K562 (cell line): ENCODE results near the gene LONP1. TPM values are rescaled to one million over a fixed set of nuclear protein-coding genes. Genes with fewer than 3 reads are reported as not detected.
A peak's percentile ranks its signal among the peaks of the same experiment; 100 is the strongest.

Experiments used
- ARNT ChIP-seq, 2 experiments: fragments of 450-650 bp; IDR thresholded peaks; 2 replicates each; pipeline ENCODE4 v1.6.1; 2016; ENCODE audit warnings: mild to moderate bottlenecking in 1 of 2
- BRCA1 ChIP-seq, 2 experiments: fragments of 450-650 bp in 1 of 2; sonication (generic) in 1 of 2; formaldehyde crosslinking in 1 of 2; IDR thresholded peaks; 2 replicates each; pipeline versions ENCODE4 v1.5.0 to v1.6.1; 2017 to 2020; ENCODE audit warnings: mild to moderate bottlenecking in 1 of 2, missing genetic modification reagents in 1 of 2
- CTBP1 ChIP-seq: fragments of 450-650 bp; IDR thresholded peaks from 2 replicates; pipeline ENCODE4 v1.6.1; 2016; ENCODE audit warnings: borderline replicate concordance
- GTF2A2 ChIP-seq: IDR thresholded peaks from 2 replicates; pipeline ENCODE4 v1.6.1; 2016; ENCODE audit warnings: mild to moderate bottlenecking, missing genetic modification characterization, missing compliant biosample characterization
- HCFC1 ChIP-seq: IDR thresholded peaks from 2 replicates; pipeline ENCODE4 v1.6.1; 2012; ENCODE audit warnings: low read depth, low read length, improper control_type of control experiment
- IFI16 ChIP-seq: fragments of 250-450 bp; sonication (Bioruptor Pico); IDR thresholded peaks from 2 replicates; pipeline ENCODE4 v2.1.2; 2022; ENCODE audit warnings: mild to moderate bottlenecking, inconsistent platforms
- KDM2B ChIP-seq: fragments of 250-450 bp; sonication (Bioruptor Pico); IDR thresholded peaks from 2 replicates; pipeline ENCODE4 v1.8.0; 2021; ENCODE audit warnings: mild to moderate bottlenecking, moderate library complexity
- MTF1 ChIP-seq: fragments of 250-450 bp; sonication (Bioruptor Pico); IDR thresholded peaks from 2 replicates; pipeline ENCODE4 v1.9.0; 2021; ENCODE audit warnings: moderate library complexity, mild to moderate bottlenecking, inconsistent platforms, borderline replicate concordance
- MYC ChIP-seq, 2 experiments: fragments of 250-450 bp in 1 of 2; sonication (Bioruptor Pico) in 1 of 2; IDR thresholded peaks; 2 replicates each; pipeline versions ENCODE4 v1.5.1 to v1.6.1; 2012 to 2021; ENCODE audit warnings: low read depth in 2 of 2, borderline replicate concordance in 1 of 2, improper control_type of control experiment in 1 of 2, low read length in 1 of 2, mild to moderate bottlenecking in 1 of 2, moderate library complexity in 1 of 2
- RBM22 ChIP-seq: fragments of 200-400 bp; formaldehyde crosslinking; IDR thresholded peaks from 2 replicates; pipeline ENCODE4 v1.6.1; 2018; ENCODE audit warnings: low read length, low read depth; ENCODE audit not compliant: poor library complexity, severe bottlenecking
- ZFP1 ChIP-seq: fragments of 450-650 bp; formaldehyde crosslinking; IDR thresholded peaks from 2 replicates; pipeline ENCODE4 v1.4.0; 2020; ENCODE audit warnings: mild to moderate bottlenecking, mixed read lengths
- ZNF224 ChIP-seq: sonication (generic); formaldehyde crosslinking; IDR thresholded peaks from 2 replicates; pipeline ENCODE4 v1.8.0; 2022; ENCODE audit warnings: mild to moderate bottlenecking, missing genetic modification reagents
- ZNF311 ChIP-seq: fragments of 250-450 bp; sonication (Bioruptor Pico); IDR thresholded peaks from 2 replicates; pipeline ENCODE4 v1.4.0; 2020; ENCODE audit warnings: mild to moderate bottlenecking, moderate library complexity
- ZNF316 ChIP-seq: fragments of 450-650 bp; IDR thresholded peaks from 2 replicates; pipeline ENCODE4 v1.6.1; 2016
- ZNF436 ChIP-seq: fragments of 250-450, 450-650 bp; sonication (Bioruptor Pico); formaldehyde crosslinking; IDR thresholded peaks from 2 replicates; pipeline ENCODE4 v1.7.0; 2020; ENCODE audit warnings: mild to moderate bottlenecking
- polyA plus RNA-seq, 8 experiments: library from polyadenylated mRNA; depleted of rRNA in 4 of 8; stranded (reverse) in 5 of 8; unstranded in 3 of 8; fragments of >200 nt; fragmentation: Nextera tagmentation in 2 of 8; fragmentation: Illumina TruSeq in 1 of 8; extraction: Ambion mirVana in 2 of 8; extraction: Trizol in 1 of 8; gene quantifications; 2 replicates each; pipeline versions ENCODE4 v1.2.1 to v1.2.3, GENCODE V29; 2011 to 2014; ENCODE audit warnings: inconsistent platforms in 1 of 8, missing spikeins in 1 of 8
- total RNA-seq, 7 experiments: library from RNA; depleted of rRNA in 6 of 7; stranded (reverse); fragments of >200 nt in 6 of 7; fragmentation: Illumina TruSeq in 2 of 7; extraction: Trizol in 2 of 7; gene quantifications; 2 replicates each; pipeline versions ENCODE4 v1.2.1 to v1.2.3, GENCODE V29; 2011 to 2021; ENCODE audit warnings: low replicate concordance in 1 of 7
- TF ChIP-seq, protein P1 (sequence below): IDR thresholded peaks from 2 replicates; pipeline ENCODE4 v1.6.1; 2011; ENCODE audit not compliant: insufficient read length; ENCODE audit errors: extremely low read depth
- TF ChIP-seq, protein P2 (sequence below): sonication (generic); formaldehyde crosslinking; IDR thresholded peaks from 2 replicates; pipeline ENCODE4 v1.8.1; 2023; ENCODE audit warnings: mild to moderate bottlenecking, missing genetic modification reagents
- TF ChIP-seq, protein P3 (sequence below): IDR thresholded peaks from 3 replicates; pipeline ENCODE4 v1.6.1; 2011; ENCODE audit warnings: borderline replicate concordance, mild to moderate bottlenecking, moderate library complexity; ENCODE audit not compliant: insufficient read length; ENCODE audit errors: extremely low read depth
- TF ChIP-seq, protein P4 (sequence below), 2 experiments: fragments of 450-650 bp in 1 of 2; sonication (generic) in 1 of 2; formaldehyde crosslinking; conservative IDR thresholded peaks; 2 replicates each; pipeline versions ENCODE4 v1.4.0 to v1.8.1; 2020 to 2022; ENCODE audit warnings: mild to moderate bottlenecking in 1 of 2, missing genetic modification reagents in 1 of 2

The LONP1 gene
- total and polyA plus RNA-seq, 9 of the 15 experiments (the other 6 are each of a cell fraction or from before 2014, with no cell fraction given): 1.1 to 238 (median 84.5) TPM

DNA sequence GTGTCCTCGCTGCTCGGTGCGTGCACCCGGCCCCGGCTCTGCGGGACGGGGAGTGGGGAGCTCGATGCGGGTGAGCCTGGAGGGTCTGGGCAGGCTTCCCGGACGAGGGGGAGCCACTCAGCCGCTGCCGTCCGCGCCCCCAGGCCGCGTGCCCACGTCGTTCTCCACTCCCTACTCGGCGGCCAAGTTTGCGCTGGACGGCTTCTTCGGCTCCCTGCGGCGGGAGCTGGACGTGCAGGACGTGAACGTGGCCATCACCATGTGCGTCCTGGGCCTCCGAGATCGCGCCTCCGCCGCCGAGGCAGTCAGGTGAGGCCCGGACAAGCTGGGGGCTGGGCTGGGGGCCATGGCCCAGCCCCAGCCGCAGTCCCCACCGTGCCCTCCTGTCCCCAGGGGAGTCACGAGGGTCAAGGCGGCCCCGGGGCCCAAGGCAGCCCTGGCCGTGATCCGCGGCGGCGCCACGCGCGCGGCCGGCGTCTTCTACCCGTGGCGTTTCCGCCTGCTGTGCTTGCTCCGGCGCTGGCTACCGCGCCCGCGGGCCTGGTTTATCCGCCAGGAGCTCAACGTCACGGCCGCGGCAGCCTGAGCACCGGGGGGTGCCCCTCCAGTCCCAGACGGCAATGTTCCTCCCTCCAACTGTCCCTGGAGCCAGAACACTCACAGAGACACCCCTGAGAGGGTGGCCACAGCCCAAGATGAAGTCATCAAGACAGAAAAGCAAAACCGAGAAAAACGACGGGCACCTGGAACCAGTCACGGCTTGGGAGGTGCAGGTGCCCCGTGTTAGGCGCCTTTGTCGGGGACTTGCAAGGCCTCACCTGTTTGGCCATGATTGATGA, 32.4 kb downstream of the LONP1 start (continued):
- TF ChIP-seq KDM2B (CRISPR knock-in tag) (no peak), ZFP1 (CRISPR knock-in tag) (no peak), HCFC1 (no peak), MTF1 (CRISPR knock-in tag) (no peak), BRCA1 (IDR thresholded peaks at IDR 0.05) (no peak), BRCA1 (CRISPR knock-in tag; IDR thresholded peaks at IDR 0.05) (no peak), RBM22 (no peak), IFI16 (CRISPR knock-in tag) (no peak), GTF2A2 (no peak), ZNF311 (no peak), ZNF224 (CRISPR knock-in tag) (no peak), CTBP1 (no peak), MYC (IDR thresholded peaks at IDR 0.05; ENCODE audit: low read depth, low read length) (no peak), MYC (CRISPR knock-in tag; IDR thresholded peaks at IDR 0.05; ENCODE audit: borderline replicate concordance, low read depth) (no peak), ARNT (IDR thresholded peaks at IDR 0.05) (no peak), ZNF436 (0 out of 2 replicates have a peak, but pooled peaks have one; percentile 30), ZNF316 (no peak)
- TF ChIP-seq, protein P1, sequence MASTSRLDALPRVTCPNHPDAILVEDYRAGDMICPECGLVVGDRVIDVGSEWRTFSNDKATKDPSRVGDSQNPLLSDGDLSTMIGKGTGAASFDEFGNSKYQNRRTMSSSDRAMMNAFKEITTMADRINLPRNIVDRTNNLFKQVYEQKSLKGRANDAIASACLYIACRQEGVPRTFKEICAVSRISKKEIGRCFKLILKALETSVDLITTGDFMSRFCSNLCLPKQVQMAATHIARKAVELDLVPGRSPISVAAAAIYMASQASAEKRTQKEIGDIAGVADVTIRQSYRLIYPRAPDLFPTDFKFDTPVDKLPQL: no peak
- TF ChIP-seq, protein P2, sequence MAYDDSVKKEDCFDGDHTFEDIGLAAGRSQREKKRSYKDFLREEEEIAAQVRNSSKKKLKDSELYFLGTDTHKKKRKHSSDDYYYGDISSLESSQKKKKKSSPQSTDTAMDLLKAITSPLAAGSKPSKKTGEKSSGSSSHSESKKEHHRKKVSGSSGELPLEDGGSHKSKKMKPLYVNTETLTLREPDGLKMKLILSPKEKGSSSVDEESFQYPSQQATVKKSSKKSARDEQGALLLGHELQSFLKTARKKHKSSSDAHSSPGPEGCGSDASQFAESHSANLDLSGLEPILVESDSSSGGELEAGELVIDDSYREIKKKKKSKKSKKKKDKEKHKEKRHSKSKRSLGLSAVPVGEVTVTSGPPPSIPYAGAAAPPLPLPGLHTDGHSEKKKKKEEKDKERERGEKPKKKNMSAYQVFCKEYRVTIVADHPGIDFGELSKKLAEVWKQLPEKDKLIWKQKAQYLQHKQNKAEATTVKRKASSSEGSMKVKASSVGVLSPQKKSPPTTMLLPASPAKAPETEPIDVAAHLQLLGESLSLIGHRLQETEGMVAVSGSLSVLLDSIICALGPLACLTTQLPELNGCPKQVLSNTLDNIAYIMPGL (CRISPR knock-in tag): no peak
- TF ChIP-seq, protein P3, sequence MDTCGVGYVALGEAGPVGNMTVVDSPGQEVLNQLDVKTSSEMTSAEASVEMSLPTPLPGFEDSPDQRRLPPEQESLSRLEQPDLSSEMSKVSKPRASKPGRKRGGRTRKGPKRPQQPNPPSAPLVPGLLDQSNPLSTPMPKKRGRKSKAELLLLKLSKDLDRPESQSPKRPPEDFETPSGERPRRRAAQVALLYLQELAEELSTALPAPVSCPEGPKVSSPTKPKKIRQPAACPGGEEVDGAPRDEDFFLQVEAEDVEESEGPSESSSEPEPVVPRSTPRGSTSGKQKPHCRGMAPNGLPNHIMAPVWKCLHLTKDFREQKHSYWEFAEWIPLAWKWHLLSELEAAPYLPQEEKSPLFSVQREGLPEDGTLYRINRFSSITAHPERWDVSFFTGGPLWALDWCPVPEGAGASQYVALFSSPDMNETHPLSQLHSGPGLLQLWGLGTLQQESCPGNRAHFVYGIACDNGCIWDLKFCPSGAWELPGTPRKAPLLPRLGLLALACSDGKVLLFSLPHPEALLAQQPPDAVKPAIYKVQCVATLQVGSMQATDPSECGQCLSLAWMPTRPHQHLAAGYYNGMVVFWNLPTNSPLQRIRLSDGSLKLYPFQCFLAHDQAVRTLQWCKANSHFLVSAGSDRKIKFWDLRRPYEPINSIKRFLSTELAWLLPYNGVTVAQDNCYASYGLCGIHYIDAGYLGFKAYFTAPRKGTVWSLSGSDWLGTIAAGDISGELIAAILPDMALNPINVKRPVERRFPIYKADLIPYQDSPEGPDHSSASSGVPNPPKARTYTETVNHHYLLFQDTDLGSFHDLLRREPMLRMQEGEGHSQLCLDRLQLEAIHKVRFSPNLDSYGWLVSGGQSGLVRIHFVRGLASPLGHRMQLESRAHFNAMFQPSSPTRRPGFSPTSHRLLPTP: no peak
- TF ChIP-seq, protein P4, sequence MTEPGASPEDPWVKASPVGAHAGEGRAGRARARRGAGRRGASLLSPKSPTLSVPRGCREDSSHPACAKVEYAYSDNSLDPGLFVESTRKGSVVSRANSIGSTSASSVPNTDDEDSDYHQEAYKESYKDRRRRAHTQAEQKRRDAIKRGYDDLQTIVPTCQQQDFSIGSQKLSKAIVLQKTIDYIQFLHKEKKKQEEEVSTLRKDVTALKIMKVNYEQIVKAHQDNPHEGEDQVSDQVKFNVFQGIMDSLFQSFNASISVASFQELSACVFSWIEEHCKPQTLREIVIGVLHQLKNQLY (CRISPR knock-in tag; conservative IDR thresholded peaks at IDR 0.05): no peak
